OCI-LY7 (cell line): ENCODE measurements around the gene RIN3. TPM values are rescaled to one million over a fixed set of nuclear protein-coding genes. Genes with fewer than 3 reads are reported as not detected.
"Not testable (repeated sequence)": the region's sequence is repeated elsewhere in the genome, so short reads cannot be mapped to it uniquely, and the experiment has no call there.

Experiments
- BruUV-seq: library from RNA; stranded (reverse); fragments of 400-500 nt; replicated peaks from 2 replicates; lab custom pipeline; 2021; lab: Mats Ljungman, UMichigan
- CTCF ChIA-PET: fragments of 300-600 bp; sonication (Branson Sonifier 250); formaldehyde crosslinking; loops from one replicate; lab custom pipeline; 2022; ENCODE audit warnings: antibody characterized with exemption; ENCODE audit not compliant: unreplicated experiment; lab: Charles Lee
- POLR2A ChIA-PET: fragments of 300-600 bp; sonication (Branson Sonifier 250); formaldehyde crosslinking; loops from one replicate; lab custom pipeline; 2022; ENCODE audit warnings: antibody characterized with exemption; lab: Charles Lee
- DNase-seq: peaks from one replicate; pipeline ENCODE4 v3.0.0-alpha.2; 2015; ENCODE audit warnings: low spot score
- H2AFZ ChIP-seq: fragments of 200-600 bp; sonication (generic), shearing (Covaris generic); 2 replicates; pipeline ENCODE4 v1.6.1; 2014; ENCODE audit warnings: mild to moderate bottlenecking, antibody characterized with exemption, low read length, moderate library complexity
- H3K27ac ChIP-seq: fragments of 200-600 bp; sonication (generic); 2 replicates; pipeline ENCODE4 v1.5.1; 2014; ENCODE audit warnings: mixed run types, low read depth, mild to moderate bottlenecking, moderate library complexity, low read length, inconsistent platforms; ENCODE audit not compliant: poor library complexity, severe bottlenecking
- H3K36me3 ChIP-seq: fragments of 200-600 bp; sonication (generic); 2 replicates; pipeline ENCODE4 v1.6.1; 2014; ENCODE audit warnings: mild to moderate bottlenecking, antibody characterized with exemption, low read length, moderate library complexity, mixed read lengths; ENCODE audit not compliant: insufficient read depth
- H3K4me1 ChIP-seq: fragments of 200-600 bp; sonication (generic); 2 replicates; pipeline ENCODE4 v1.5.1; 2014; ENCODE audit warnings: mild to moderate bottlenecking, low read length; ENCODE audit not compliant: insufficient read depth, poor library complexity, severe bottlenecking
- H3K4me2 ChIP-seq: fragments of 200-600 bp; sonication (generic); 2 replicates; pipeline ENCODE4 v1.6.1; 2014; ENCODE audit warnings: mild to moderate bottlenecking, low read length
- H3K4me3 ChIP-seq: fragments of 200-600 bp; sonication (generic); 2 replicates; pipeline ENCODE4 v1.5.1; 2014; ENCODE audit warnings: mild to moderate bottlenecking, low read depth, low read length; ENCODE audit not compliant: poor library complexity, severe bottlenecking
- H3K79me2 ChIP-seq: fragments of 200-600 bp; sonication (generic); 2 replicates; pipeline ENCODE4 v1.6.1; 2016; ENCODE audit warnings: low read depth, mild to moderate bottlenecking, low read length, moderate library complexity, mixed read lengths; ENCODE audit not compliant: insufficient read depth
- H3K9me2 ChIP-seq: fragments of 200-600 bp; sonication (generic); 2 replicates; pipeline ENCODE4 v1.6.1; 2016; ENCODE audit warnings: mild to moderate bottlenecking, low read length, mixed read lengths; ENCODE audit not compliant: insufficient read depth
- H3K9me3 ChIP-seq: fragments of 200-600 bp; sonication (generic); 2 replicates; pipeline ENCODE4 v1.6.1; 2014; ENCODE audit warnings: mild to moderate bottlenecking, mixed run types, low read length, mixed read lengths
- H4K20me1 ChIP-seq: fragments of 200-600 bp; sonication (generic); 2 replicates; pipeline ENCODE4 v1.6.1; 2014; ENCODE audit warnings: mild to moderate bottlenecking, antibody characterized with exemption, low read length, moderate library complexity, mixed read lengths; ENCODE audit not compliant: insufficient read depth
- CTCF ChIP-seq: fragments of 200-600 bp; sonication (generic); conservative IDR thresholded peaks from 2 replicates; pipeline ENCODE4 v1.5.1; 2014; ENCODE audit warnings: mild to moderate bottlenecking, antibody characterized with exemption, low read length, moderate library complexity, mixed read lengths
- EZH2phosphoT487 ChIP-seq: fragments of 200-600 bp; sonication (generic); IDR thresholded peaks from 2 replicates; pipeline ENCODE4 v1.6.1; 2018; ENCODE audit warnings: low read depth, borderline replicate concordance, mild to moderate bottlenecking, mixed run types, antibody characterized with exemption, low read length, moderate library complexity, mixed read lengths
- intact Hi-C: fragments of 100-400 bp; cut with micrococcal nuclease; formaldehyde crosslinking; loops from one replicate; pipeline ENCODE4 v1.10.0; 2022; ENCODE audit not compliant: unreplicated experiment
- total RNA-seq, 2 experiments: library from RNA; depleted of rRNA in 1 of 2; stranded (reverse); fragments of >200 nt in 1 of 2; shearing (Covaris generic) in 1 of 2; gene quantifications; 2 replicates each; pipeline ENCODE4 v1.2.3, GENCODE V29; 2014 to 2022

The RIN3 gene
- total RNA-seq, 2 experiments from 2014 or later = not detected

DNA sequence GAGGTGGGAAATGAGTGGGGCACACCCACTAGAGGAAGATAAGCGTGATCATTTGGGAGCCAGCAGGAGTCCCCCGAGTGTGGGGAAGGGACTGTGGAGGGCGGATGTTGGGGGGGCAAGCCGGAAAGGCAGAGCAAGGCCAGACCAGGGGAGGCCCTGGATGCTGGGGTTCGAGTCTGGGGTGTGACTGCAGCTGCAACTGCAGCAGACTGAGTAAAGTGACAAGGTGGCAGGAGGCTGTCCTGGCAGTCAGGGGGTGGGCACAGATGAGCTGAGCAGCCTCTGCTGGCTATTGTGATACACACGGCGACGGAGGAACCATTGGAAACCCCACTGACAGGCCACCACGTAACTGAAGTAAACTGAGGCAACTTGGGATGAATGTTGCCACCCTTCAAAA, 124.7 kb downstream of the RIN3 start:
- Histone ChIP-seq H3K9me3 (no peaks in the 10 kb centered on the region), H3K4me1 (no peaks in the 10 kb centered on the region), H3K9me2 (no peaks in the 10 kb centered on the region), H2AFZ (no peak overlapping the region), H3K27ac (no peak overlapping the region), H3K4me2 (no peak overlapping the region), H3K79me2 (no peaks in the 10 kb centered on the region), H3K36me3 (no peaks in the 10 kb centered on the region), H3K4me3 (no peak overlapping the region), H4K20me1 (no peaks in the 10 kb centered on the region)
- ChIA-PET CTCF (no interaction called here), POLR2A (no interaction called here)
- TF ChIP-seq CTCF = no peak
- no peak for TF ChIP-seq EZH2phosphoT487
- BruUV-seq = no TSS peak
- no peak for DNase-seq
- intact Hi-C loops = no loop called here

DNA sequence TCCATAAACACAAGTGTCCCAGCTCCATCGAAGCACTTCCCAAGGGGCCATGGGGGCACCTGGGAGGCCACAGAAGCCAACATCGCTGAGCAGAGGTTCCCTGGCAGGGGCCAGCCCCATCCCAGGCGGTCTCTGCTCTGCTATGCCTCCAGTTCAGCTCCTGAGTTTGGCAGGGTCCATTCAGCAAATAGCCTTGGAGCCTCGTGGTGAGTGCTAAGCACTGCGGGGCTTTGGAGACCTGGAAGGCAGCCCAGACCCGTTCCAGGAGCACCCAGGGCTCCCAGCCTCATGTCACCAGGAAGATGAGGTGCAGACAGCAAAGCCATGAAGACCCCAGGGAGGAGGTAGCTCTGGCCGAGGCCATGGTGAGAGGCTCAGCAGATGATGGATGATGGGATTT, 125.3 kb downstream of the RIN3 start:
- no peak overlapping the region for H3K4me2 ChIP-seq
- DNase-seq = no peak
- TF ChIP-seq CTCF = no peak
- no peak for TF ChIP-seq EZH2phosphoT487
- H2AFZ ChIP-seq = no peak overlapping the region
- no peaks in the 10 kb centered on the region for H3K36me3 ChIP-seq
- intact Hi-C loops = no loop called here
- no peaks in the 10 kb centered on the region for H4K20me1 ChIP-seq
- CTCF ChIA-PET = no interaction called here
- H3K4me1 ChIP-seq = no peaks in the 10 kb centered on the region
- POLR2A ChIA-PET = no interaction called here
- BruUV-seq = no TSS peak
- H3K9me3 ChIP-seq = no peaks in the 10 kb centered on the region
- H3K79me2 ChIP-seq = no peaks in the 10 kb centered on the region
- no peak overlapping the region for H3K27ac ChIP-seq
- no peaks in the 10 kb centered on the region for H3K9me2 ChIP-seq
- no peak overlapping the region for H3K4me3 ChIP-seq

DNA sequence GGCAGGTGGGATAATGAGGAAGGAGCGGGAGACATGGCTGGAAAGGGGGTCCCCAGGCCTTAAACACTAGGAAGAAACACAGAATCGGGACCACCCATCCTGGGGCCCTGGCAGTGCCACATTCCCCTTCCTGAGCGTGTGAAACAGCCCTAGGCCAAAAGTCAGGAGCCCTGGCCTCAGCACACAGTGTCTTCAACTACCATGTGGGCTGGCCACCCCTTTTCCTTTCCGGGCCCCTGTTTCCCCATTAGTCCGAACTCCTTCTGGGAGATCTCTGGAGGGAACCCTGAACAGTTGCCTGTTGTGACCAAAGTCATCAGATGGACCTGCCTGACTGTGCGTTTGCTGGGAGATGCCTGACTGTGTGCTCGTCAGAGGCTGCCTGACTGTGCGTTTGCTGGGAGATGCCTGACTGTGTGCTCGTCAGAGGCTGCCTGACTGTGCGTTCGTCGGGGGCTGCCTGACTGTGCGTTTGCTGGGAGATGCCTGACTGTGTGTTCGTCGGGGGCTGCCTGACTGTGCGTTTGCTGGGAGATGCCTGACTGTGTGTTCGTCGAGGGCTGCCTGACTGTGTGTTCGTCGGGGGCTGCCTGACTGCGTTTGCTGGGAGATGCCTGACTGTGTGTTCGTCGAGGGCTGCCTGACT, 126.0 kb downstream of the RIN3 start:
- H3K9me3 ChIP-seq, DNase-seq, H4K20me1 ChIP-seq, BruUV-seq, H3K79me2 ChIP-seq, H2AFZ ChIP-seq, POLR2A ChIA-PET, H3K4me1 ChIP-seq, H3K4me3 ChIP-seq, H3K27ac ChIP-seq, CTCF ChIA-PET, H3K36me3 ChIP-seq, H3K4me2 ChIP-seq, H3K9me2 ChIP-seq, intact Hi-C loops: not testable (repeated sequence)
